ENCODE data around the gene SLC39A7.

The SLC39A7 gene

GRCh38 chr6:33198159-33198852, 2.4 kb upstream of the SLC39A7 start:
- H3K4me3 ChIP-seq (ENCODE audit: insufficient read depth, low read depth, low read length) = no peak overlapping the region
- 89 to 92% methylated on average over 6 of the region's 6 CpGs for WGBS, 2 experiments
- H3K36me3 ChIP-seq (ENCODE audit: control insufficient read depth, insufficient read depth, low read length) = peaks cover 22% of the 10 kb centered on the region
- peaks cover 7% of the 10 kb centered on the region for H3K4me1 ChIP-seq (ENCODE audit: control insufficient read depth, insufficient read depth, low read length)
- no peak overlapping the region for H3K27ac ChIP-seq (ENCODE audit: insufficient read depth, low read depth, low read length, poor library complexity, severe bottlenecking)
- H3K9me3 ChIP-seq (ENCODE audit: control insufficient read depth, low read length) = no peaks in the 10 kb centered on the region
- no peaks in the 10 kb centered on the region for H3K27me3 ChIP-seq (ENCODE audit: control insufficient read depth, insufficient read depth, low read length, poor library complexity, severe bottlenecking)

GRCh38 chr6:33198853-33199436, 1.7 kb upstream of the SLC39A7 start:
- H3K4me3 ChIP-seq (ENCODE audit: insufficient read depth, low read depth, low read length) = no peak overlapping the region
- no peak overlapping the region for H3K27ac ChIP-seq (ENCODE audit: insufficient read depth, low read depth, low read length, poor library complexity, severe bottlenecking)
- H3K4me1 ChIP-seq (ENCODE audit: control insufficient read depth, insufficient read depth, low read length) = peaks cover 13% of the 10 kb centered on the region
- no peaks in the 10 kb centered on the region for H3K27me3 ChIP-seq (ENCODE audit: control insufficient read depth, insufficient read depth, low read length, poor library complexity, severe bottlenecking)
- peaks cover 26% of the 10 kb centered on the region for H3K36me3 ChIP-seq (ENCODE audit: control insufficient read depth, insufficient read depth, low read length)
- WGBS, 2 experiments = 45 to 62% methylated on average over 3 of the region's 3 CpGs
- H3K9me3 ChIP-seq (ENCODE audit: control insufficient read depth, low read length) = no peaks in the 10 kb centered on the region

- peaks cover 25% of the 10 kb centered on the region for H3K36me3 ChIP-seq (ENCODE audit: control insufficient read depth, insufficient read depth, low read length)
- H3K9me3 ChIP-seq (ENCODE audit: control insufficient read depth, low read length) = no peaks in the 10 kb centered on the region
- H3K27me3 ChIP-seq (ENCODE audit: control insufficient read depth, insufficient read depth, low read length, poor library complexity, severe bottlenecking) = no peaks in the 10 kb centered on the region
- peaks cover 16% of the 10 kb centered on the region for H3K4me1 ChIP-seq (ENCODE audit: control insufficient read depth, insufficient read depth, low read length)
- H3K4me3 ChIP-seq (ENCODE audit: insufficient read depth, low read depth, low read length) = peak overlapping the region; percentile 95
- WGBS, 2 experiments = 1% methylated on average over 25 of the region's 26 CpGs
- H3K27ac ChIP-seq (ENCODE audit: insufficient read depth, low read depth, low read length, poor library complexity, severe bottlenecking) = peak overlapping the region; percentile 95
These were observed 914 bp upstream of the SLC39A7 start for GRCh38 chr6:33199687-33200218.

GRCh38 chr6:33201147-33201545, 479 bp downstream of the SLC39A7 start:
- Histone ChIP-seq H3K4me3 (ENCODE audit: insufficient read depth, low read depth, low read length) (peak overlapping the region; percentile 95), H3K4me1 (ENCODE audit: control insufficient read depth, insufficient read depth, low read length) (peaks cover 28% of the 10 kb centered on the region)
- 6 to 7% methylated on average over 14 of the region's 14 CpGs for WGBS, 2 experiments

GRCh38 chr6:33201935-33202334, 1.3 kb downstream of the SLC39A7 start:
- no peak overlapping the region for H3K4me3 ChIP-seq (ENCODE audit: insufficient read depth, low read depth, low read length)
- H3K36me3 ChIP-seq (ENCODE audit: control insufficient read depth, insufficient read depth, low read length) = peaks cover 19% of the 10 kb centered on the region
- peaks cover 8% of the 10 kb centered on the region for H3K27me3 ChIP-seq (ENCODE audit: control insufficient read depth, insufficient read depth, low read length, poor library complexity, severe bottlenecking)
- H3K27ac ChIP-seq (ENCODE audit: insufficient read depth, low read depth, low read length, poor library complexity, severe bottlenecking) = no peak overlapping the region
- peaks cover 30% of the 10 kb centered on the region for H3K4me1 ChIP-seq (ENCODE audit: control insufficient read depth, insufficient read depth, low read length)
- WGBS, 2 experiments = 92 to 95% methylated on average over 5 to 6 of the region's 6 CpGs
- H3K9me3 ChIP-seq (ENCODE audit: control insufficient read depth, low read length) = no peaks in the 10 kb centered on the region

More at GRCh38 chr6:33201147-33201545, 479 bp downstream of the SLC39A7 start:
- H3K9me3 ChIP-seq (ENCODE audit: control insufficient read depth, low read length) = no peaks in the 10 kb centered on the region
- peaks cover 8% of the 10 kb centered on the region for H3K27me3 ChIP-seq (ENCODE audit: control insufficient read depth, insufficient read depth, low read length, poor library complexity, severe bottlenecking)
- H3K36me3 ChIP-seq (ENCODE audit: control insufficient read depth, insufficient read depth, low read length) = peaks cover 19% of the 10 kb centered on the region
- peak overlapping the region; percentile 95 for H3K27ac ChIP-seq (ENCODE audit: insufficient read depth, low read depth, low read length, poor library complexity, severe bottlenecking)

GRCh38 chr6:33202799-33203198, 2.1 kb downstream of the SLC39A7 start:
- no peak overlapping the region for H3K27ac ChIP-seq (ENCODE audit: insufficient read depth, low read depth, low read length, poor library complexity, severe bottlenecking)
- 93 to 96% methylated on average over 6 of the region's 6 CpGs for WGBS, 2 experiments
- peaks cover 8% of the 10 kb centered on the region for H3K27me3 ChIP-seq (ENCODE audit: control insufficient read depth, insufficient read depth, low read length, poor library complexity, severe bottlenecking)
- H3K36me3 ChIP-seq (ENCODE audit: control insufficient read depth, insufficient read depth, low read length) = peaks cover 19% of the 10 kb centered on the region
- peaks cover 30% of the 10 kb centered on the region for H3K4me1 ChIP-seq (ENCODE audit: control insufficient read depth, insufficient read depth, low read length)
- no peak overlapping the region for H3K4me3 ChIP-seq (ENCODE audit: insufficient read depth, low read depth, low read length)
- H3K9me3 ChIP-seq (ENCODE audit: control insufficient read depth, low read length) = no peaks in the 10 kb centered on the region

GRCh38 chr6:33203443-33204164, 2.9 kb downstream of the SLC39A7 start:
- Histone ChIP-seq H3K36me3 (ENCODE audit: control insufficient read depth, insufficient read depth, low read length) (peaks cover 19% of the 10 kb centered on the region), H3K27me3 (ENCODE audit: control insufficient read depth, insufficient read depth, low read length, poor library complexity, severe bottlenecking) (peaks cover 8% of the 10 kb centered on the region), H3K4me1 (ENCODE audit: control insufficient read depth, insufficient read depth, low read length) (peaks cover 30% of the 10 kb centered on the region), H3K9me3 (ENCODE audit: control insufficient read depth, low read length) (no peaks in the 10 kb centered on the region), H3K27ac (ENCODE audit: insufficient read depth, low read depth, low read length, poor library complexity, severe bottlenecking) (no peak overlapping the region), H3K4me3 (ENCODE audit: insufficient read depth, low read depth, low read length) (no peak overlapping the region)
- 94 to 96% methylated on average over 7 of the region's 7 CpGs for WGBS, 2 experiments

- no peak overlapping the region for H3K27ac ChIP-seq (ENCODE audit: insufficient read depth, low read depth, low read length, poor library complexity, severe bottlenecking)
- H3K27me3 ChIP-seq (ENCODE audit: control insufficient read depth, insufficient read depth, low read length, poor library complexity, severe bottlenecking) = peaks cover 8% of the 10 kb centered on the region
- no peaks in the 10 kb centered on the region for H3K9me3 ChIP-seq (ENCODE audit: control insufficient read depth, low read length)
- H3K4me1 ChIP-seq (ENCODE audit: control insufficient read depth, insufficient read depth, low read length) = peaks cover 33% of the 10 kb centered on the region
- H3K4me3 ChIP-seq (ENCODE audit: insufficient read depth, low read depth, low read length) = peak overlapping the region; percentile 60
- WGBS, 2 experiments = 4 to 6% methylated on average over 4 of the region's 4 CpGs
- peaks cover 19% of the 10 kb centered on the region for H3K36me3 ChIP-seq (ENCODE audit: control insufficient read depth, insufficient read depth, low read length)
These were observed 3.4 kb downstream of the SLC39A7 start for GRCh38 chr6:33204165-33204414.

- Histone ChIP-seq H3K27ac (ENCODE audit: insufficient read depth, low read depth, low read length, poor library complexity, severe bottlenecking) (peak within 1 kb of the TSS; percentile 75), H3K9me3 (ENCODE audit: control insufficient read depth, low read length) (no peaks in the 10 kb centered on the region), H3K4me3 (ENCODE audit: insufficient read depth, low read depth, low read length) (peak within 1 kb of the TSS; percentile 60), H3K27me3 (ENCODE audit: control insufficient read depth, insufficient read depth, low read length, poor library complexity, severe bottlenecking) (peaks cover 8% of the 10 kb centered on the region), H3K4me1 (ENCODE audit: control insufficient read depth, insufficient read depth, low read length) (peaks cover 38% of the 10 kb centered on the region), H3K36me3 (ENCODE audit: control insufficient read depth, insufficient read depth, low read length) (peaks cover 20% of the 10 kb centered on the region)
- 0% methylated on average over 48 of the region's 48 CpGs for WGBS, 2 experiments
These were observed 3.9 kb downstream of the SLC39A7 start, which contains the start of gene HSD17B8 for GRCh38 chr6:33204415-33205190. HSD17B8 (plus strand) TSS chr6:33204655; CDS start chr6:33204669, 14 bp downstream.
